Measurements from ENCODE around the gene TTC7B. TPM values are rescaled to one million over a fixed set of nuclear protein-coding genes. Genes with fewer than 3 reads are reported as not detected.

Gene TTC7B
- total and polyA plus RNA-seq, 9 of the 15 experiments (the other 6 are each of a cell fraction or from before 2014, with no cell fraction given): 2.2 to 77.2 (median 36.7) TPM

DNA sequence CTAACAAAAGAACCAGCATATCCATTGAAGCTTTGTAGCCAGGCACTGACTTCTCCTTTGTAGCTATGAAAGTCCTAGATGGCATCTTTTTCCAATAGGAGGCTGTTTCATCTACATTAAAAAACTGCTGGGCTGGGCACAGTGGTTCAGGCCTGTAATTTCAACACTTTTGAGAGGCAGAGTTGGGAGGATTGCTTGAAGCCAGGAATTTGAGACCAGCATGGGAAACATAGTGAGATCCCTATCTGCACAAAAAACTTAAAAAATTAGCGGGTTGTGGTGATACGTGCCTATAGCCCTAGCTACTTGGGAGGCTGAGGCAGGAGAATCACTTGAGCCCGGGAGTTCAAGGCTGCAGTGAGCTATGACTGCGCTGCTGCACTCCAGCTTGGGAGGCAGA is 251.7 kb downstream of the TTC7B start (continued):
- no peak for TF ChIP-seq STAT5A (IDR thresholded peaks at IDR 0.05; ENCODE audit: borderline replicate concordance, low read length)

DNA sequence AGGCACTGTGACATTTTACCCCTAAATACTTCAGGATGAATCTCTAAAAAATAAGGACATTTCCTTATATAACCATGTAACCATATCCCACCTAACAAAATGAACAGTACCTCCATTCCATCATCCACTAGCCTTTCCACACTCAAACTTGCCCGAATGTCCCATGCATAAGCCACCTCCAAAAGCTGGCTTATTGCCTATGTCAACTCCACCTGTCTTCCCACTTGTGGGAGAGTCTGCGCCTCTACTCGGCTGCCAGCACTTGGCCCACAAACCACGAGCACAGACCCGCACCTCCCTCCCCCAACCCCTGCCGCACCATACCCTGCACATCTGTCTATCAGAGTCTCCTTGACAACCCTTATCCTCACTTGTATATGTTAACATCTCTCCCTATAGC is 253.6 kb downstream of the TTC7B start:
- POLR2A ChIA-PET: no interaction called here
- ATAC-seq (no peak), DNase-seq (ENCODE audit: extremely low read depth in 1 of 4, low spot score in 3 of 4) (no peak), FAIRE-seq (no peak)
- Histone ChIP-seq H3K9me3 (replicated peaks; ENCODE audit: control insufficient read depth, insufficient read depth, low read depth, low read length) (no peaks in the 10 kb centered on the region), H3K27ac (ENCODE audit: extremely low read depth, low read depth, low read length) (no peak overlapping the region), H3K9ac (ENCODE audit: insufficient read depth in 1 of 2, low read depth in 2 of 2, low read length in 2 of 2) (no peak overlapping the region), H3K27me3 (ENCODE audit: control insufficient read depth in 2 of 2, insufficient read depth in 2 of 2, low read length in 2 of 2) (no peaks in the 10 kb centered on the region), H3K4me1 (replicated peaks in 1 of 2; ENCODE audit: control insufficient read depth in 2 of 2, insufficient read depth in 2 of 2, low read length in 2 of 2) (peaks cover 3 to 12% of the 10 kb centered on the region in 2 experiments; a peak in 4 of 5 replicates), H3K79me2 (ENCODE audit: control insufficient read depth, insufficient read depth, low read length) (no peaks in the 10 kb centered on the region), H4K20me1 (replicated peaks; ENCODE audit: control insufficient read depth, insufficient read depth, low read length) (no peaks in the 10 kb centered on the region), H3K36me3 (ENCODE audit: control insufficient read depth, insufficient read depth, low read length) (no peaks in the 10 kb centered on the region), H3K4me2 (ENCODE audit: insufficient read depth, low read length) (no peak overlapping the region), H3K4me3 (no peak overlapping the region), H3K9me1 (ENCODE audit: control insufficient read depth, insufficient read depth, low read length) (peaks cover 2% of the 10 kb centered on the region), H2AFZ (ENCODE audit: low read depth, low read length) (no peak overlapping the region)
- intact Hi-C loops (cut with micrococcal nuclease): no loop called here
- no TSS peak for BruUV-seq (replicated peaks)
- in situ Hi-C loops (cut with MboI): no loop called here
- 50% methylated on average over 3 of the region's 6 CpGs for WGBS (ENCODE audit: insufficient coverage, low coverage, missing lambda C conversion rate)
- TF ChIP-seq, protein P1, sequence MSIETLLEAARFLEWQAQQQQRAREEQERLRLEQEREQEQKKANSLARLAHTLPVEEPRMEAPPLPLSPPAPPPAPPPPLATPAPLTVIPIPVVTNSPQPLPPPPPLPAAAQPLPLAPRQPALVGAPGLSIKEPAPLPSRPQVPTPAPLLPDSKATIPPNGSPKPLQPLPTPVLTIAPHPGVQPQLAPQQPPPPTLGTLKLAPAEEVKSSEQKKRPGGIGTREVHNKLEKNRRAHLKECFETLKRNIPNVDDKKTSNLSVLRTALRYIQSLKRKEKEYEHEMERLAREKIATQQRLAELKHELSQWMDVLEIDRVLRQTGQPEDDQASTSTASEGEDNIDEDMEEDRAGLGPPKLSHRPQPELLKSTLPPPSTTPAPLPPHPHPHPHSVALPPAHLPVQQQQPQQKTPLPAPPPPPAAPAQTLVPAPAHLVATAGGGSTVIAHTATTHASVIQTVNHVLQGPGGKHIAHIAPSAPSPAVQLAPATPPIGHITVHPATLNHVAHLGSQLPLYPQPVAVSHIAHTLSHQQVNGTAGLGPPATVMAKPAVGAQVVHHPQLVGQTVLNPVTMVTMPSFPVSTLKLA (conservative IDR thresholded peaks at IDR 0.05): no peak
- CTCF ChIA-PET (ENCODE audit: low intra/inter-chr PET ratio): no interaction called here

GRCh38 chr14:90561920-90562319 is 254.3 kb downstream of the TTC7B start:
- no peak for FAIRE-seq
- in situ Hi-C loops (cut with MboI): no loop called here
- TF ChIP-seq NFYB (IDR thresholded peaks at IDR 0.05; ENCODE audit: extremely low read depth, insufficient read length): no peak
- no peak for TF ChIP-seq ELK1 (CRISPR knock-in tag; IDR thresholded peaks at IDR 0.05)
- TF ChIP-seq, protein P2, sequence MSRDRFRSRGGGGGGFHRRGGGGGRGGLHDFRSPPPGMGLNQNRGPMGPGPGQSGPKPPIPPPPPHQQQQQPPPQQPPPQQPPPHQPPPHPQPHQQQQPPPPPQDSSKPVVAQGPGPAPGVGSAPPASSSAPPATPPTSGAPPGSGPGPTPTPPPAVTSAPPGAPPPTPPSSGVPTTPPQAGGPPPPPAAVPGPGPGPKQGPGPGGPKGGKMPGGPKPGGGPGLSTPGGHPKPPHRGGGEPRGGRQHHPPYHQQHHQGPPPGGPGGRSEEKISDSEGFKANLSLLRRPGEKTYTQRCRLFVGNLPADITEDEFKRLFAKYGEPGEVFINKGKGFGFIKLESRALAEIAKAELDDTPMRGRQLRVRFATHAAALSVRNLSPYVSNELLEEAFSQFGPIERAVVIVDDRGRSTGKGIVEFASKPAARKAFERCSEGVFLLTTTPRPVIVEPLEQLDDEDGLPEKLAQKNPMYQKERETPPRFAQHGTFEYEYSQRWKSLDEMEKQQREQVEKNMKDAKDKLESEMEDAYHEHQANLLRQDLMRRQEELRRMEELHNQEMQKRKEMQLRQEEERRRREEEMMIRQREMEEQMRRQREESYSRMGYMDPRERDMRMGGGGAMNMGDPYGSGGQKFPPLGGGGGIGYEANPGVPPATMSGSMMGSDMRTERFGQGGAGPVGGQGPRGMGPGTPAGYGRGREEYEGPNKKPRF (IDR thresholded peaks at IDR 0.05; ENCODE audit: low read depth, low read length): no peak
- TF ChIP-seq NR3C1 (CRISPR knock-in tag; IDR thresholded peaks at IDR 0.05): no peak

More at GRCh38 chr14:90561920-90562319, 254.3 kb downstream of the TTC7B start:
- no peak for ATAC-seq
- no peak overlapping the region for H2AFZ ChIP-seq (ENCODE audit: low read depth, low read length)
- H3K36me3 ChIP-seq (ENCODE audit: control insufficient read depth, insufficient read depth, low read length): no peaks in the 10 kb centered on the region
- ChIA-PET POLR2A (no interaction called here), CTCF (ENCODE audit: low intra/inter-chr PET ratio) (no interaction called here)
- 57% methylated on average over 3 of the region's 7 CpGs for WGBS (ENCODE audit: insufficient coverage, low coverage, missing lambda C conversion rate)
- no peak overlapping the region for H3K9ac ChIP-seq (ENCODE audit: insufficient read depth in 1 of 2, low read depth in 2 of 2, low read length in 2 of 2)
- no peaks in the 10 kb centered on the region for H4K20me1 ChIP-seq (replicated peaks; ENCODE audit: control insufficient read depth, insufficient read depth, low read length)
- intact Hi-C loops (cut with micrococcal nuclease): no loop called here
- no TSS peak for BruUV-seq (replicated peaks)
- no peak overlapping the region for H3K4me2 ChIP-seq (ENCODE audit: insufficient read depth, low read length)
- H3K4me3 ChIP-seq: no peak overlapping the region
- DNase-seq (ENCODE audit: extremely low read depth in 1 of 4, low spot score in 3 of 4): no peak
- H3K9me3 ChIP-seq (replicated peaks; ENCODE audit: control insufficient read depth, insufficient read depth, low read depth, low read length): no peaks in the 10 kb centered on the region
- no peaks in the 10 kb centered on the region for H3K79me2 ChIP-seq (ENCODE audit: control insufficient read depth, insufficient read depth, low read length)
- H3K9me1 ChIP-seq (ENCODE audit: control insufficient read depth, insufficient read depth, low read length): peaks cover 2% of the 10 kb centered on the region
- H3K4me1 ChIP-seq (replicated peaks in 1 of 2; ENCODE audit: control insufficient read depth in 2 of 2, insufficient read depth in 2 of 2, low read length in 2 of 2): peaks cover 10 to 20% of the 10 kb centered on the region in 2 experiments; a peak in 4 of 5 replicates
- H3K27me3 ChIP-seq (ENCODE audit: control insufficient read depth in 2 of 2, insufficient read depth in 2 of 2, low read length in 2 of 2): no peaks in the 10 kb centered on the region
- H3K27ac ChIP-seq (ENCODE audit: extremely low read depth, low read depth, low read length): no peak overlapping the region

Data from K562 (cell line).